Kasumi-1 (cell line): ENCODE data around the gene WDR36.

Experiments
- DNase-seq, 2 experiments: peaks; one replicate each; lab custom pipeline; 2025; lab: John Stamatoyannopoulos, UW

The WDR36 gene

DNA sequence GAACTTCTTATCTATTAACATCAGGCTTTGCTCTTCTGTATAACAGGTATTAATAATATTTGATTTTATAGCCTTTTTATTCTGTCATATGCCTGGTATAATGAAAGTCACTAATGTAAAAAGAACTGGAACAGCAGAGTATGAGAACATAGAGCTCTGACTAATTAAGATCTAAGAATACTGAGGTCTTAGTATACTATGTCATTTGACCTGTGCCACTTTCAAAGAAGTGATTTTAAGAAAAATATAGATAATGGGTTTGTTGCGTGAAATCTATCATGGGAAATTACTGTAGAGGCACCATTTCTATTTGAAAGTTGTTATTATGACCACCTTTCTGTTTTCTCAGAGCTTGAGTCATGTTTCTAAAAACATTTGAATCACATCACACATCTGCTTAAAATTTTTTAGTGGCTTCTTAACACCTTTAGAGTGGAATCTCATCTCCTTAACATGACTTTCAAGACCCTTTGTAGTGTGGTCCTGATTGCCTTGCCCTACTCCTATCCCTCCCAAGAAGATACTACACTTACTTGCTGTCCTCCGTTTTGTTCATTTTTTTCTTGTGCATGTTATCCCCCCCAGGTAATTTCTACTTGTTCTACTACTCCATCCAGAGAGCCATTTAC, 14.3 kb downstream of the WDR36 start:
- no peak for DNase-seq

DNA sequence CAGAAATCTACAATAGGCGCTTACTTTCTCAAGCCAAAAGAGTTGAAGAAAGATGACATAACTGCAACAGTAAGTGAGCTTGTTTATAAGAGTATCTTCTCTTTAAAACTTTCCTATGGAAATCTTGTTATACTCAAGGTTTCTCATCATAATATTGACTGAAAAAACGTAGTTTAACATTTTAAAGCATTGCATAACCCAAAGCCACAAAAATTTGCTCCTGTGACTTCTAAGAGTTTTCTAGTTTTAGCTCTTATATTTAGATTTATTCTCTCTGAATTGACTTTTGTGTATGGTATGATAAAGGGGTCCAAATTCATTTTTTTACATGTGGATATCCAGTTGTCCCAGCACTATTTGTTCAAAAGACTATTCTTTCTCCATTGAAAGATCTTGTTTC, 15.2 kb downstream of the WDR36 start:
- no peak for DNase-seq

DNA sequence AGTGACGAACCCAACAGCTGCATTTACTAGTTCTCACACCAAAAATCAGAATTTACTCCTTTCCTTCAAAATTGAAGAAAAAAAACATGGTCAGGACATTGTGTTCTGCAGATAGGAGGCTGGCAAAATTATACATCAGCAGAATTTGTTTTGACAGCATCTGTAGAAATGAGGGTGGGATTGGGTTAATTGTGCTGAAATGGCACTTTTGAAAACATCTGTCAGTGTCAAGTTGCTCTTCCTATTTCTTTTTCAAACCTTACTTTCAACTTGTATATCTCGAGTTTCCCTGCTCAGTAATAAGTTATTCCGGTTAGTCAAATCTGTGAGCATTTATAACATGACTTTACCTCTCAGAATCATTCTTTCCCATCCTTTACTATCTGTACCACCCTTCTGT, 19.8 kb downstream of the WDR36 start:
- DNase-seq, result no peak

DNA sequence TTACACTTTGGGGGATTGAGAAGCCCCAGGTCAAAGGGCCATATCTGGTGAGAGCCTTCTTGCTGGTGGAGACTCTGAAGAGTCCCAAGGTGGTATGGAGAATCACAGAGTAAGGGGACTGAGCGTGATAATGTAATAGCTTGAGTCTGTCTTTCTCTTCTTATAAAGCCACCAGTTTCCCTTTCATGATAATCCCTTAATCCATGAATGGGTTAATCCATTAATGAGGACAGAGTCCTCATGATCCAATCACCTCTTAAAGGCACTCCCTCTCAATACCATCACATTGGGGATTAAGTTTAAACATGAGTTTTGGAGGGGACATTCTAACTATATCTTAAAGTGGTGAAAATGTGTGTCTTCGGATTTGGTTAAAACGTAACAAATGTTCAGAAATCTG, 21.5 kb downstream of the WDR36 start:
- no peak for DNase-seq

DNA sequence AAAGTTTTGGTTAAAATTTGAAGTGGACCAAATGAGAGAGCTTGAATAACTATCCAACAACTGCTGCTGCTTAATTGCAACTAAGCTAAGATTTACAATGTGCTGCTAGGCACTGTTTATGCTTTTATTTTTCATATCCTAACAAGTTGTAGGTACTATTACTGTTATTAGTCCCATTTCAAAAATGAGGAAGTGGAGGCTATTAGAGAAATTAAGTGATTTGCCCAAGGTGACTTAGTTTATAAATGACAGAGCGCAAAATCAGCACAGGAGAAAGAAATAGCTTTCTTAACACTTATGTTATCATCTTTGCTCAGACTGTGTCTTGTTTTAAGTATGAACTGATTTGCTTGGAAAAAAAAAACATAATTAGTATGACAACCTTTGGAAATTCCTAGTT, 23.1 kb downstream of the WDR36 start:
- DNase-seq, result no peak

DNA sequence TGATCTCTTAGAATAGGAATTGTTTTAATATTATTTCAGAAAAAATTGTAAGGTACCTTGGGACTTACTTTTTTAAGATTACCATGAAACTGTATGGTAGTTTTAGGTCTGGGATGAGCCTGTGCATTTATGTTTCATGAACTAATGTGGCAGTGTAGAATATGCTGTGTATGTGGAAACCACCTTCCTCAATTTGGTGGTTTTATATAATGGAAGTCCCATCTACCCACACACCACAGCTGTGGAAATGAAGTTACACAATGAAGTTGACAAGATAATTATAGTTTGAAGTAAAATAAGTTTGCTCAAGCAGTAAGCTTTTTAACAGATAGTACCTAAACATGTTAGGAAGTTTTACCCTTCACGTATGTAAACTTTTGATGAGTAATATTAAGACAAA, 24.4 kb downstream of the WDR36 start:
- peak; percentile 43 to 51 for DNase-seq

DNA sequence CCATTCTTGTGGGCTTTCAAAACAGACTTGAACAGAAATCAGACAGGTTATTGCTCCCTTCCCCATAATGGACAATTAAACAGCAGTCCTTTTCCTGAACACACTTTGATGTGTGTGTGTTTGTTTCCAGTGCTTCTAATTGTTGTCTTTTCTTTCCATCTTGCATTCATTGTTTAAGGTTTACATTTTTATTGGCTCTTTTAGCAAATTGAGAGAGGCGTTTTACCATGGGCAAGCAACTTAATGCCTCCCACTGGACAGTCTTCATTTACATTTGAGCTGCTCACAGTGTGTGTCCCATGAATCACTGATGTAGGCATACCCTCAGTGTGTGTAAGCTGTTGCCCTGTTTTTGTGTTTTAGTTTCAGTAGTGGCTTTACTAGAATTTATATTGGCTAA, 25.0 kb downstream of the WDR36 start:
- DNase-seq, result no peak

DNA sequence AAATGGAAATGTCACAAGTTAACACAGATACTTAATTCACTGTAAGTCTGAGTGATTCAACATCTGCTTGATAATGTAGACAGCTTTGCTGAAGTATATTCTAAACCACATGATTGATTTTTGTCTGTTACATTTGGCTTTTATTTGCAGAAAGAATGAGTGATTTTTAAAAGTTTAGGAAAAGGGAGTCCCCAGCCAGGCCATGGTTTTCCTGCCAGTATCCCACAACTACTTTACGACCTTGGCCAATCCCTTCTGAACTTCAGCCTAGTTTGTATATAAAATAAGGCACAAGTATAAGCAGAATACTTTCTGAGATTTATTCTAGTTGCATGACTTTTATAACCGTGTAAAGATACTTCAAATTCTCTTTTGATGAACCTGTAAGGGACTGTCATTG, 27.1 kb downstream of the WDR36 start:
- DNase-seq, result no peak

DNA sequence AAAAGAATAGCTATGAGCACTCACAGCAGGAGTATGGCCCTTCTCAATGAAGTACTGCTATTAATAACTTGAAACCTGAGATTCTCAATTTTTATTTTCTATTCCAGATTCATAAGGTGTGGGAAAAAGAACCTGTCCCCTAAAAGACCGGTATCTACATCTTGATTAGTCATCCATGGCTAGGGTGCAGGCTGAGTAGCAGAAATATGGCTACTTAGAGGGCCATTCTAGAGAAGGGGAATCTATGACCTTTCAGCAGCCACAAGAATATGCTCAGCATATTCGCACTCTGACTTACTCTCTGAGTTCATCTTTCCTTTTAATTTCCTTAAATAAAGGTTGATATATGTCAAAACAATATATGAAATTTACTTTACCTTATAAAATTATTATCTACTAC, 27.7 kb downstream of the WDR36 start:
- no peak for DNase-seq

DNA sequence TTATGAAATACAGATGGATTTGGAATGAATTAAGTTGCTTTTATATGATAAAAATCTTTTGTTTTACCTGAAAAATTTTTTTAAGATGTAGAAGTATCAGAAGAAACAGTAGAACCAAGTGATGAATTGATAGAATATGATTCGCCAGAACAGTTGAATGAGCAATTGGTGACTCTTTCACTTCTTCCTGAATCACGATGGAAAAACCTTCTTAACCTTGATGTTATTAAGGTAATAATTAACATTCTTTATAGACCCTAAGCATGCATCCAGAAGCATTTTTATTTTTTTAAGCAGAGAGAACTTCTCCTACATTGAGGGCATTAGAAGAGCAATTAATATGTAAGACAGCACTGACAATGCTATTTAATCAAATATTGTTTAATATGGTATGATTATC, 28.8 kb downstream of the WDR36 start:
- no peak for DNase-seq

DNA sequence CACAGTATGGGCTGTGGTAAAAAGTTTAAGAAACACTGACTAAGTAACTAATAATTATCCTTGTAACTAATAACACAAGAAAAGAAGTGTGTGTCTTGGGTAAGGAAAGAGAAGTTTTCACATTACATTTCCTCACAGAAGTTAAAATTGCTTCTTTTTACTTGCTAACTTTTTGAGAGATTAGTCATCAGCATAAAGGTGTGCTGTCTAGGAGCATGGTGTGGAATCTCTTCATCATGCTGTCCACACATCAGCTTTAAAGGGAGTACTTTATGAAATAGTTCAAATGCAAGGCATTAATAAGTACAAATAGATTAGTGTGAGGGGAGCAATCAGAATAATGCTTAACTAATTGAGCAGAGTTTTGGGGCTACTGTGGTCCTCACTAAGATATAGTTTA, 29.8 kb downstream of the WDR36 start:
- no peak for DNase-seq

DNA sequence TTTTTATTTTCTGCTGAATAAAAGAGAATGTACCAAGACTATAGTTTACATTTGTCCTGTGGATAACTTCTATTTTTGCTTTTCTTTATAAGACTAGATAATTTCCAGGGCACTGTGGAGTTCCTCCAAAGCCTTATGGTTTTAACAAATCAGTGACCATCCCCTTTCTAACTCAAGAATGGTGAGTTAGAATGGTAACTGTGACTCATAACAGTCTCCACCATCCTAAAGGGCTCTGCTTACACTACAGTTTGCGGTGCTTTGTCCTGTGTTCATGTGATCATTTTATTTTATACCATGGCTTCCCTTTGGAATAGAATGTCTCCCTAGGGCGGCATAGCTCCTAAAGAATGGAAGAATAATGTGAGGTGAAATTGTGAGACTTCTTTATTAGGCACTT, 30.2 kb downstream of the WDR36 start:
- DNase-seq, result no peak

DNA sequence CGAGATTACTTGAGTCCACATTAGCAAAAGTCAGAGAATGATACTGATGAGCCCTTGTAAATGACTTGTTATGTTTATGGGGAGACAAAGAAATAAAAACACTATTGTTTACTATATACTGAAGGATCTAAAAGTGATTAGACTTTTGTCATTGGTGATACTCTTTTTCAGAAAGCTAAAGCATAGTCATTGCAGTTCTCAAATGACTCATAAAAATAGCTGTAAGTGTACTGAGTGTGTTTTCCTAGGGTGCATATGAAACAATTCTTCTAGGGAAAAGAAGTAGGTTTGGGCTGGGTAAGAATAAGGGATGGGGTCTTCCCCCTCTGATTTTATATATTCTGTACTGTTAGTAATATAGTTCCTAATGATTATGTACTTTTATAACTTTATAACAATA, 32.6 kb downstream of the WDR36 start:
- no peak for DNase-seq

DNA sequence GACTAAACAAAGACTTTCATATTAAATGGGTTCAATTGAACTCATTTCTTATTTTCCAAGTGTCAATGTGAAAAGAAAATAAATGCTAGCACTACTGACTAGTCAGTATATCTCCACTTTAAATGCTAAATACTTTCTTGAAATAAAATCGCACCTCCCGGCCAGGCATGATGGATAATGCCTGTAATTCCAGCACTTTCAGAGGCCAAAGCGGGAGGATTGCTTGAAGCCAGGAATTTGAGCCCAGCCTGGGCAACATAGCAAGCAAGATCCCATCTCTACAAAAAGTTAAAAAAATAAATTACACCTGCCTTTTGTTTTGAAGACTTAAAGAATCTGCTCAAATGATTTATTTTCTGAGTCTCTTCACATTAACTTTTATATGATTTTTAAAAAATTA, 34.7 kb downstream of the WDR36 start:
- DNase-seq, result no peak

DNA sequence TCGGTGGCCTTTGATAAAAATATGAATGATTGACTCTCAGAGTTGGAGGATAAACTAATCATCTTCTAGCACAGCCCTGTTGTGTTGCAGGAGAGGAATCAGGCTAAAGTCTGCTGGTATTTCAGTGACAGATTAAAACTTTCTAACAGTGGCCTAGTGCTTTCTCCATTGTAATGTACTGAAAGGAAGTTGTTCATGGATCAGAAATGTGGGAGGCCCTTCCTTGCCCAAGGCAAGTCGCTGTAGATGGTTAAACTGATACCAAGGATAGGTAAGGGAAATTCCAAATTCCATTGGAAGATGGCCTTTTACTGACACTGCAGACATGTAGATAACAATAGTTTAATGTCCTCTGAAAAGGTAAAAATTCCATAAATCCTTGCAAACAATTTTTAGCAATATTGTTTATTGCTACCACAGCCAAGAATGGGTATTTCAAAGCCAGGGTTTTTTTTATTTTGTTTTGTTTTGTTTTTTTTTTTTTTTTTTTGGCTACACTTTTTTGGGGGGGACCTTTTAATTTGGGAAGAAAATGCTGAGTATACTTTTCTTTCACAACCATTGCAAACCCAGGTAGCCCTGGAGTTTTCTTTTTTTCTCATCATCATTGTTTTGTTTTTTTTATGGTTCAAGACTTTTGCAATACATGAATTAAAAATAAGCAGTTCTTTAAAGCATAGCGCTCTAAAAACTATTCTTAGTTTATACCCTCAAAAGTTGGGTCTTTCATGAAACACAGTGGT, 35.5 kb downstream of the WDR36 start:
- no peak for DNase-seq

DNA sequence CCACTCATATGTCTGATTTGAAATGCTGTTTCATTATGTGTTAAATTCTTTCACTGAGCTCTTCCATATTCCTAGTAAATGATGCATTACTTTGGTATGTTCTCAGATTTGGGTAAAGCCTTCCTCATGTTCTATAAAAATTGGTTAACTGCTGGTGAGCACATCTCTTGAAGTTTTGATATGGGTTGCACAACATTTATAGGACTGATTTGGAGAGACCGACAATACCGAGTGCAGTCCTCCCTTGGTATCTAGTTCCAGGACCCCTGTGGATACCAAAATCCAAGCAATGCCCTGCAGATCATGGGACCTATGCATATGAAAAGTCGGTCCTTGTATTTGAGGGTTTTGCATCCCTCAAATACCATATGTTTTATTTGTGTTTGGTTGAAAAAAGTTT, 37.8 kb downstream of the WDR36 start:
- no peak for DNase-seq

DNA sequence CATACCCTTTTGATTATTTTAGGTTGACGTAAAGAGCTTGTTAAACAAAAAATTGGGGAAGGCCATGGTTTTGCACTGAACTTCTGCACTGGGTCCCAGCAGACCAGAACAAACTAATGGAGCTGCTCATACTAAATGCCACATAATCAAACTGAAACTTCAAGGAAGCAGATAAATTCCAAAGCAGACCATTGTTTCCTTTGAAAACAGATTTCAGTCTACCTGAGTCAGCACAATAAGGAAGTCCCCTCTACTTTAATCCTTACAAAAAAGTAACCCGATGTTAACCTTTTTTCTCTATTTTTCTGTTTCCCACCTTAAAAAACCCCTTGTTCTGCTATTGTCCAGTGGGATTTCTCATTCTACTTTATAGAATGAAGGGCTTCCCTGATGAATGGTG, 39.2 kb downstream of the WDR36 start:
- DNase-seq, result no peak

DNA sequence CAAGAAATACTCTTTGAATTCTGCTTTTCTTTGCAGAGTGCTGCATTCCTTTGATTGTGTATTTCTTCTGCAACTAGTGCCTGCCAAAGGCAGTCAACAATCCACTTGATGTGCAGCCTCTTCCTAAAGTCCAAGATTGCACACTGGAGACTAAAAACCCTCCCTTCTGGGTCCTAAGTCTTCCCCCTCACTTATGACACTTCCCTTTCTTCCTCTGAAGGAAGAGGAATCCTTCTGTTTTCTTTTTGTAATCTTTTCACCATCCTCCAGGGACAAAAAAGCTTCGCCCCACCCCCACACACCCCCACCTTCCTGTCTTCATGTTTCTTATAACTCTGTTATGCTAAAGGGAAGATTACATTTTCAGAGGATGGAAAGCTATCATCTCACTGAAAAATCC, 39.9 kb downstream of the WDR36 start:
- peak in 1 of 2 experiments; percentile 12 for DNase-seq

DNA sequence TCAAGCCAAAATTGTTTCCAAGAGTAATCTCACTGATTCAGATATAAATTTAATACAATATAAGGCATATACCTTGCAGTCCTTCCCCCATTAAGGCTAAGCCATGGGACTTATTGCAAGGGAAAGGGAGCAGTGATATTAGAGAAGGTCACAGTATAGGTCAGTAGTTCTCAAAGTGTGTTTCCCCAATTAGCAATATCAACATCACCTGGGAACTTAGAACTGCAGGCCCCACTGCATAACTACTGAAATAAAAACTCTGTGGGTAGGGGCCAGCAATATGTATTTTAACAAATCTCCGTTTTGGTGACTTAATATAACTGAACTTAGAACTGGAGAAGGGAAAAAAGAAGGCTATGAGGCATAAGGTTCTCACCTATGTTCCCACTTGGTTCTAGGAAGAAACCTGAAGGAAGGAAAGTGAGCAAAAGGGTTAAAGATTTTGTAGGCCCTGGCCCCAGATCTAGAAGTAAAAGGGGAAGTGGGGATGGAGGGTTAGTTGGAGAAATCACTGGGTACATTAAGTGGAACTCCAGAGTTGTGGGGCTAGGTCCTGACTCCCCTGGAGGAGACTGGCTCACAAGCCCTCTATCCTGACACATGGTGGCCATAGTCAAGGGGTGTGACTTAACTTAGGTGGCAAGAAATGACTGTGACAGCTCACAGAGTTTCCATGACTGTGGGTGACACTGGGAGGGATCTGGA, 40.7 kb downstream of the WDR36 start:
- DNase-seq, result peak; percentile 32 to 35

DNA sequence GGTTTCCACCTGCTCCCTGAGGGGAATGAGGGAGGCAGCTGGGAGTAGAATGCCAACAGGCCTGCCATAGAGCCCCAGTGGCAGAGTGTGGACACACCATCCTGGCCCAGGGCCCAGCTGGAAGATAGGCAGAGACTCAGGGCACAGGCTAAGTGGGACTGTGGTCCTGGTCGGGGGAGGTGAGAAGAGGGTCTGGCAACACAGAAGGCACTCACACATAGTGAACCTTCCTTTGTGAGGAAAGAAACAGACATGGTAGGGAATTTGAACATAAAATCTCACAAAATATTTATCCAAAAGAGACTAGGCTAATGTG, 41.2 kb downstream of the WDR36 start:
- no peak for DNase-seq

DNA sequence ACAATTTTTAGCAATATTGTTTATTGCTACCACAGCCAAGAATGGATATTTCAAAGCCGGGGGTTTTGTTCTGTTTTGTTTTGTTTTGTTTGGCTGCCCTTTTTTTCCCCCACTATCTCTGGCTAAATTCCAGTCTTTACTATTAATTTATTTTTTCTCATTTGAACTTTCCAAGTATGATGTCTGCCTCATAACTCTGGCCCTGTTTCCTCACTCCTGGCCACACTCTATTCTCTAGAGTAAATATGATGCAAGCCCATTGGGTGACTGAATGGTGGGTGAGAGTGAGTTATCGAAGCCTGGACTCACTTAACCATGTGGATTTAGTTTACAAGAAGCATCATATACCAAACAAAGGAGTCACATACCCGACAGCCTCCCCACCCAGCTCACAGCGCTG, 41.9 kb downstream of the WDR36 start:
- DNase-seq, result no peak

DNA sequence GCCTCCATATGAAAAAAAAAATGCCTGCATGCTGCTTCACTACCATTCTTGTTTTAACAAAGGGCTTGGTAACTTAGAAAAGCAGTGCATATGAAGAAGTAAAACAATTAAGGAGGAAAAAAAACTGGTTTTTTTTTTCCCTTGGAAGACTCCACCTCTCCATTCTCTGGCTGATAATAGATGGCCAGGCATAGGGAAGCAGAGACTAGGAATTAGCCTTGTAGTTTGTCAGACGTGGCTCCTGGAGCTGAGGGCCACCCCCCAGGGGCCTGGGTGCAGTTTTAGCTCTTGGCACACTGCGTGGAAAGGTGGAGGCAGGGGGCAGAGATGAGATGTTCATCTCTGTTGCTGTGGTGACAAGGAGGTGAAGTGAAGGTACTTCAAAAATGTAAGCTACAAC, 42.7 kb downstream of the WDR36 start:
- DNase-seq, result no peak

DNA sequence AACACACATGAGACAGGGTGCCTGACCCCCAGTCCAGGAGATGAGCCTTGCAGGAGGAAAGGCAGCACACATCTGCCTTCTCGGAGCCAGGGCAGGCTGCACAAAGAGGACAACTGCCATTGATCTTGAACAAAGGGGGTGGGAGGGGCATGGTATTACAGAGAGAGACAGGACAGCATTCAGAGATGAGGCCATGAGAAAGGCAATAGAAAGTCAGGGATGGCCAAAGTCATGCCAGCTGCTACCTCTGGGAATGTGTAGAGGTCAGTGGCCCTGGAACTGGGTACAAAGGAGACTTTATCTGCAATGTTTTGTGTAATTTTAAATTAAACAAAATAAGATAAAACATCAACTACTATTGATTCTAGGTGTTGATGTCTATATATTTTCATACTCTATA, 43.2 kb downstream of the WDR36 start:
- no peak for DNase-seq

DNA sequence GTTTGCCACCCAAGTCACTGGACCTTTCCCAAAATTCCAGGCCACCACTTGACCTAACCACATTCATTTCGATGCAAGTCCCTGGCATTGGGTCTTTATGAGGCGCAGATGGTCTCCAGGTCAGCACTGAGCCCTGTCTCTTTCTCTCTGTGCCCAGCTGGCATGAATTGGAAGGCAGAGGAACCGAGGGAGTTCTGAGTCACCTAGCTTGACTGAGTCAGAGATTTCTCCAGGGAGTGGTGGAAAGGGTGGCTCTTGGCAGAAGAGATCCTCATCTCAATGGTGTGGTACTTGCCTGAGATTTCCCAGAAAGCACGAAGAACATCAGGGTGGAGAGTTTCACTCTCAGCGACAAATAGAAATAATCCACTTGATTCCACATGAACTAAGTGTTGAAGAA, 43.8 kb downstream of the WDR36 start:
- no peak for DNase-seq
